K562 (cell line): ENCODE results near the gene C3orf52. TPM values are rescaled to one million over a fixed set of nuclear protein-coding genes. Genes with fewer than 3 reads are reported as not detected.

Source experiments
- ATAC-seq: fragments of 200-7000 bp; cut with Tn5 transposase; 3 replicates; pipeline ENCODE4 v1.9.1; 2020; ENCODE audit warnings: moderate library complexity
- BruUV-seq: library from RNA; stranded (reverse); fragments of 400-500 nt; replicated peaks from 2 replicates; lab custom pipeline; 2021; lab: Mats Ljungman, UMichigan
- CTCF ChIA-PET: fragments of 300-600 bp; formaldehyde crosslinking; extraction: SDS; loops from one replicate; lab custom pipeline; 2021; ENCODE audit warnings: low intra/inter-chr PET ratio; lab: Yijun Ruan, JAX
- POLR2A ChIA-PET: fragments of 300-600, 350-650 bp; sonication (Branson Sonifier 250); formaldehyde crosslinking; extraction: SDS; loops from one replicate; lab custom pipeline; 2021; ENCODE audit warnings: antibody characterized with exemption, inconsistent platforms; lab: Yijun Ruan, JAX
- DNase-seq, 4 experiments: peaks; one replicate each; pipeline versions ENCODE4 v3.0.0 to v3.0.0-alpha.2; 2011 to 2018; ENCODE audit warnings: low spot score in 3 of 4, mixed read lengths in 3 of 4; ENCODE audit errors: extremely low read depth in 1 of 4
- FAIRE-seq: peaks from 2 replicates; lab custom pipeline; 2011; peaks lifted over from hg19 to GRCh38; lab: Jason Lieb, UNC
- H2AFZ ChIP-seq: 2 replicates; pipeline ENCODE4 v1.6.0; 2011; ENCODE audit warnings: low read depth, low read length, control low read depth, inconsistent platforms
- H3K27ac ChIP-seq: fragments of 200-600 bp; 3 replicates; pipeline ENCODE4 v1.8.0; 2011; ENCODE audit warnings: low read depth, mild to moderate bottlenecking, control low read depth, inconsistent platforms, low read length, moderate library complexity, mixed read lengths; ENCODE audit errors: extremely low read depth
- H3K27me3 ChIP-seq, 2 experiments: fragments of 300-600 bp in 1 of 2; 2 replicates in 1 of 2; 3 replicates in 1 of 2; pipeline versions ENCODE4 v1.6.0 to v1.8.0; 2011; ENCODE audit warnings: inconsistent platforms in 2 of 2, low read length in 2 of 2, mild to moderate bottlenecking in 1 of 2, mixed read lengths in 1 of 2, moderate library complexity in 1 of 2; ENCODE audit not compliant: control insufficient read depth in 2 of 2, insufficient read depth in 2 of 2
- H3K36me3 ChIP-seq: fragments of 300-600 bp; 3 replicates; pipeline ENCODE4 v1.8.0; 2011; ENCODE audit warnings: mild to moderate bottlenecking, low read length, inconsistent platforms; ENCODE audit not compliant: control insufficient read depth, insufficient read depth
- H3K4me1 ChIP-seq, 2 experiments: fragments of 200-600 bp in 1 of 2; replicated peaks in 1 of 2; 2 replicates in 1 of 2; 3 replicates in 1 of 2; pipeline versions ENCODE4 v1.5.1 to v1.8.0; 2011; ENCODE audit warnings: inconsistent platforms in 2 of 2, low read length in 2 of 2, mild to moderate bottlenecking in 1 of 2, mixed read lengths in 1 of 2, moderate library complexity in 1 of 2; ENCODE audit not compliant: control insufficient read depth in 2 of 2, insufficient read depth in 2 of 2
- H3K4me2 ChIP-seq: 2 replicates; pipeline ENCODE4 v1.6.1; 2011; ENCODE audit warnings: low read length, control low read depth, inconsistent platforms, mixed read lengths; ENCODE audit not compliant: insufficient read depth
- H3K4me3 ChIP-seq: fragments of 200-600 bp; sonication (generic), shearing (Covaris generic); 2 replicates; pipeline ENCODE4 v1.5.1; 2016; ENCODE audit warnings: control low read depth, inconsistent platforms
- H3K79me2 ChIP-seq: fragments of 200-600 bp; 3 replicates; pipeline ENCODE4 v1.8.0; 2011; ENCODE audit warnings: low read length, inconsistent platforms; ENCODE audit not compliant: control insufficient read depth, insufficient read depth
- H3K9ac ChIP-seq, 2 experiments: 2 replicates each; pipeline versions ENCODE4 v1.6.0 to v1.6.1; 2011; ENCODE audit warnings: low read depth in 2 of 2, low read length in 2 of 2, control low read depth in 1 of 2, inconsistent platforms in 1 of 2, mild to moderate bottlenecking in 1 of 2, mixed read lengths in 1 of 2; ENCODE audit not compliant: insufficient read depth in 1 of 2
- H3K9me1 ChIP-seq: one replicate; pipeline ENCODE4 v1.6.0; 2011; ENCODE audit warnings: inconsistent platforms, mild to moderate bottlenecking, low read length, moderate library complexity; ENCODE audit not compliant: control insufficient read depth, insufficient read depth
- H3K9me3 ChIP-seq: replicated peaks from 2 replicates; pipeline ENCODE4 v1.5.1; 2011; ENCODE audit warnings: low read depth, low read length, inconsistent platforms; ENCODE audit not compliant: control insufficient read depth, insufficient read depth
- H4K20me1 ChIP-seq: replicated peaks from 2 replicates; pipeline ENCODE4 v1.6.1; 2011; ENCODE audit warnings: low read length, inconsistent platforms, mixed read lengths; ENCODE audit not compliant: control insufficient read depth, insufficient read depth
- PHB ChIP-seq: fragments of 250-450 bp; sonication (Bioruptor Pico); IDR thresholded peaks from 2 replicates; pipeline ENCODE4 v1.5.0; 2021
- PHB2 ChIP-seq: fragments of 450-650 bp; IDR thresholded peaks from 2 replicates; pipeline ENCODE4 v1.6.1; 2017; ENCODE audit warnings: low read depth
- RFX1 ChIP-seq: fragments of 450-650 bp; IDR thresholded peaks from 2 replicates; pipeline ENCODE4 v1.6.1; 2016; ENCODE audit warnings: mild to moderate bottlenecking, moderate library complexity
- U2AF1 ChIP-seq: fragments of 200-400 bp; formaldehyde crosslinking; optimal IDR thresholded peaks from 2 replicates; pipeline ENCODE3; 2017; ENCODE audit warnings: mild to moderate bottlenecking, low read depth, low read length, moderate library complexity
- ZNF764 ChIP-seq: fragments of 250-450 bp; sonication (Bioruptor Pico); IDR thresholded peaks from 2 replicates; pipeline ENCODE4 v1.4.0; 2020; ENCODE audit warnings: low read depth, mild to moderate bottlenecking, moderate library complexity
- whole genome bisulfite sequencing: fragments of 100-300 bp; shearing (Covaris generic); methylation state at CpG from one replicate; pipeline ENCODE4 v1.1.6; 2016; ENCODE audit warnings: low coverage, mixed read lengths; ENCODE audit not compliant: insufficient coverage; ENCODE audit errors: missing lambda C conversion rate; 5-methylcytosine and 5-hydroxymethylcytosine counted together
- in situ Hi-C: fragments of 300-500 bp; cut with MboI; formaldehyde crosslinking; loops from 4 replicates; pipeline ENCODE4 v1.15.0; 2018; ENCODE audit warnings: inconsistent platforms, mixed read lengths
- intact Hi-C: fragments of 100-400 bp; cut with micrococcal nuclease; formaldehyde crosslinking; loops from 2 replicates; pipeline ENCODE4 v1.14.2; 2022
- polyA plus RNA-seq, 8 experiments: library from polyadenylated mRNA; depleted of rRNA in 4 of 8; stranded (reverse) in 5 of 8; unstranded in 3 of 8; fragments of >200 nt; fragmentation: Nextera tagmentation in 2 of 8; fragmentation: Illumina TruSeq in 1 of 8; extraction: Ambion mirVana in 2 of 8; extraction: Trizol in 1 of 8; gene quantifications; 2 replicates each; pipeline versions ENCODE4 v1.2.1 to v1.2.3, GENCODE V29; 2011 to 2014; ENCODE audit warnings: inconsistent platforms in 1 of 8, missing spikeins in 1 of 8
- total RNA-seq, 7 experiments: library from RNA; depleted of rRNA in 6 of 7; stranded (reverse); fragments of >200 nt in 6 of 7; fragmentation: Illumina TruSeq in 2 of 7; extraction: Trizol in 2 of 7; gene quantifications; 2 replicates each; pipeline versions ENCODE4 v1.2.1 to v1.2.3, GENCODE V29; 2011 to 2021; ENCODE audit warnings: low replicate concordance in 1 of 7
- TF ChIP-seq, protein P1 (sequence below): fragments of 450-650 bp; IDR thresholded peaks from 2 replicates; pipeline ENCODE4 v1.6.1; 2016; ENCODE audit warnings: borderline replicate concordance
- TF ChIP-seq, protein P2 (sequence below): sonication (generic); formaldehyde crosslinking; IDR thresholded peaks from 2 replicates; pipeline ENCODE4 v1.8.1; 2023; ENCODE audit warnings: mild to moderate bottlenecking, missing genetic modification reagents
- TF ChIP-seq, protein P3 (sequence below): sonication (generic); formaldehyde crosslinking; IDR thresholded peaks from 2 replicates; pipeline ENCODE4 v1.8.0; 2022; ENCODE audit warnings: mild to moderate bottlenecking, low read depth, missing genetic modification reagents

The C3orf52 gene
- total and polyA plus RNA-seq, 9 of the 15 experiments (the other 6 are each of a cell fraction or from before 2014, with no cell fraction given), result 2.8 to 6.1 (median 3.8) TPM

DNA sequence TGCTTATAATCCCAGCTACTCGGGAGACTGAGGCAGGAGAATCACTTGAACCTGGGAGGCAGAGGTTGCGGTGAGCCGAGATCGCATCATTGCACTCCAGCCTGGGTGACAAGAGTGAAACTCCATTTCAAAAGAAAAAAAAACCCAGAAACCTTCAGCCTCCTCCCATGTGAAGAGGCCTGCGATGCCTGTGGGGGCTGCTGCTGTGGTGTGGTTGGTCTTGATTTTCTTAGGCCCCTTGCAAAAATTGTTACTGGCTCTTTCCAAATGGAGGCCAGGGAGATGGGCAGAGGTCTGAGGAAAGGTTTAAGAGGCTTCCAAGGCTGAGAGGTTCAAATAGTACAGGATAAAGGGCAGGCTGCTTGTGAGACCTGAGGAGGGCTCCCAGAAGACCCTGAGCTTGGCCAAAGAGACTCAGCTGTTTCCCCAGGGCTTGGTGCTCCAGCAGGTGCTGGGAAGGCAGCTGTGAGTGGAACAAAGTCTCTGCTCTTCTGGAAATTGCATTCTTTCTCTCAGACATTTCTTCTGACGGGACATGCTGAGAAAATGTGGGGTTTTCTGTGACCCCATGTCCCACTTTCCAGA, 28.5 kb downstream of the C3orf52 start:
- no peaks in the 10 kb centered on the region for H3K27me3 ChIP-seq
- ATAC-seq, result no peak
- no peak overlapping the region for H3K4me2 ChIP-seq
- TF ChIP-seq PHB2 (no peak), PHB (CRISPR knock-in tag) (no peak), U2AF1 (no peak), RFX1 (no peak), ZNF764 (CRISPR knock-in tag) (no peak)
- TF ChIP-seq, protein P1, sequence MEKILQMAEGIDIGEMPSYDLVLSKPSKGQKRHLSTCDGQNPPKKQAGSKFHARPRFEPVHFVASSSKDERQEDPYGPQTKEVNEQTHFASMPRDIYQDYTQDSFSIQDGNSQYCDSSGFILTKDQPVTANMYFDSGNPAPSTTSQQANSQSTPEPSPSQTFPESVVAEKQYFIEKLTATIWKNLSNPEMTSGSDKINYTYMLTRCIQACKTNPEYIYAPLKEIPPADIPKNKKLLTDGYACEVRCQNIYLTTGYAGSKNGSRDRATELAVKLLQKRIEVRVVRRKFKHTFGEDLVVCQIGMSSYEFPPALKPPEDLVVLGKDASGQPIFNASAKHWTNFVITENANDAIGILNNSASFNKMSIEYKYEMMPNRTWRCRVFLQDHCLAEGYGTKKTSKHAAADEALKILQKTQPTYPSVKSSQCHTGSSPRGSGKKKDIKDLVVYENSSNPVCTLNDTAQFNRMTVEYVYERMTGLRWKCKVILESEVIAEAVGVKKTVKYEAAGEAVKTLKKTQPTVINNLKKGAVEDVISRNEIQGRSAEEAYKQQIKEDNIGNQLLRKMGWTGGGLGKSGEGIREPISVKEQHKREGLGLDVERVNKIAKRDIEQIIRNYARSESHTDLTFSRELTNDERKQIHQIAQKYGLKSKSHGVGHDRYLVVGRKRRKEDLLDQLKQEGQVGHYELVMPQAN, result no peak
- TF ChIP-seq, protein P2, sequence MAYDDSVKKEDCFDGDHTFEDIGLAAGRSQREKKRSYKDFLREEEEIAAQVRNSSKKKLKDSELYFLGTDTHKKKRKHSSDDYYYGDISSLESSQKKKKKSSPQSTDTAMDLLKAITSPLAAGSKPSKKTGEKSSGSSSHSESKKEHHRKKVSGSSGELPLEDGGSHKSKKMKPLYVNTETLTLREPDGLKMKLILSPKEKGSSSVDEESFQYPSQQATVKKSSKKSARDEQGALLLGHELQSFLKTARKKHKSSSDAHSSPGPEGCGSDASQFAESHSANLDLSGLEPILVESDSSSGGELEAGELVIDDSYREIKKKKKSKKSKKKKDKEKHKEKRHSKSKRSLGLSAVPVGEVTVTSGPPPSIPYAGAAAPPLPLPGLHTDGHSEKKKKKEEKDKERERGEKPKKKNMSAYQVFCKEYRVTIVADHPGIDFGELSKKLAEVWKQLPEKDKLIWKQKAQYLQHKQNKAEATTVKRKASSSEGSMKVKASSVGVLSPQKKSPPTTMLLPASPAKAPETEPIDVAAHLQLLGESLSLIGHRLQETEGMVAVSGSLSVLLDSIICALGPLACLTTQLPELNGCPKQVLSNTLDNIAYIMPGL (CRISPR knock-in tag), result no peak
- TF ChIP-seq, protein P3, sequence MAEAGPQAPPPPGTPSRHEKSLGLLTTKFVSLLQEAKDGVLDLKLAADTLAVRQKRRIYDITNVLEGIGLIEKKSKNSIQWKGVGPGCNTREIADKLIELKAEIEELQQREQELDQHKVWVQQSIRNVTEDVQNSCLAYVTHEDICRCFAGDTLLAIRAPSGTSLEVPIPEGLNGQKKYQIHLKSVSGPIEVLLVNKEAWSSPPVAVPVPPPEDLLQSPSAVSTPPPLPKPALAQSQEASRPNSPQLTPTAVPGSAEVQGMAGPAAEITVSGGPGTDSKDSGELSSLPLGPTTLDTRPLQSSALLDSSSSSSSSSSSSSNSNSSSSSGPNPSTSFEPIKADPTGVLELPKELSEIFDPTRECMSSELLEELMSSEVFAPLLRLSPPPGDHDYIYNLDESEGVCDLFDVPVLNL (CRISPR knock-in tag), result no peak
- no peak overlapping the region for H3K27ac ChIP-seq
- POLR2A ChIA-PET, result no interaction called here
- H2AFZ ChIP-seq, result no peak overlapping the region
- H3K79me2 ChIP-seq, result no peaks in the 10 kb centered on the region
- CTCF ChIA-PET, result no interaction called here
- intact Hi-C loops, result loop anchor here (5.0 kb wide), 2 partner anchors 323 to 403 kb away; no protein-coding TSS in a partner anchor
- 0 out of 3 replicates have a peak, but pooled peaks cover 2% of the 10 kb centered on the region for H3K36me3 ChIP-seq
- 40% methylated on average over 1 of the region's 6 CpGs for WGBS
- H3K9me1 ChIP-seq, result no peaks in the 10 kb centered on the region
- no peaks in the 10 kb centered on the region for H4K20me1 ChIP-seq
- H3K9ac ChIP-seq, result no peak overlapping the region
- in situ Hi-C loops, result loop anchor here (25.0 kb wide), 1 partner anchor 398 kb away; no protein-coding TSS in a partner anchor
- no peak for FAIRE-seq
- H3K9me3 ChIP-seq, result no peaks in the 10 kb centered on the region
- H3K4me1 ChIP-seq, result no peaks in the 10 kb centered on the region
- H3K4me3 ChIP-seq, result no peak overlapping the region
- DNase-seq, result no peak
- no TSS peak for BruUV-seq
